SK-N-SH (cell line): ENCODE data around the gene ST8SIA4. TPM values are rescaled to one million over a fixed set of nuclear protein-coding genes. Genes with fewer than 3 reads are reported as not detected.

Source experiments
- CTCF ChIA-PET: fragments of 300-600, 350-600 bp; formaldehyde crosslinking; extraction: SDS; loops from one replicate; lab custom pipeline; 2021; lab: Yijun Ruan, JAX
- POLR2A ChIA-PET: fragments of 350-600 bp; sonication (Branson Sonifier 250); formaldehyde crosslinking; extraction: SDS; loops from one replicate; lab custom pipeline; 2020; ENCODE audit warnings: antibody characterized with exemption, inconsistent platforms; lab: Yijun Ruan, JAX
- DNase-seq: peaks from one replicate; pipeline ENCODE4 v3.0.0; 2012
- H2AFZ ChIP-seq: fragments of 200-600 bp; sonication (generic); 2 replicates; pipeline ENCODE4 v1.8.1; 2016; ENCODE audit warnings: antibody characterized with exemption, mild to moderate bottlenecking, low read depth
- H3F3A ChIP-seq: fragments of 200-600 bp; sonication (generic); replicated peaks from 2 replicates; pipeline ENCODE3; 2016; ENCODE audit warnings: antibody characterized with exemption, mild to moderate bottlenecking; ENCODE audit not compliant: insufficient read depth
- H3K27ac ChIP-seq, 2 experiments: fragments of 200-500 bp in 1 of 2; fragments of 200-600 bp in 1 of 2; sonication (Bioruptor generic) in 1 of 2; sonication (generic), shearing (Covaris generic) in 1 of 2; 2 replicates each; pipeline versions ENCODE4 v1.5.1 to v1.6.1; 2014 to 2016; ENCODE audit warnings: low read depth in 2 of 2, inconsistent platforms in 1 of 2, low read length in 1 of 2, mild to moderate bottlenecking in 1 of 2, mixed read lengths in 1 of 2
- H3K27me3 ChIP-seq: fragments of 200-600 bp; sonication (generic), shearing (Covaris generic); 2 replicates; pipeline ENCODE4 v1.6.1; 2016; ENCODE audit warnings: mixed run types; ENCODE audit not compliant: insufficient read depth
- H3K36me3 ChIP-seq, 2 experiments: fragments of 200-500 bp in 1 of 2; fragments of 200-600 bp in 1 of 2; sonication (Bioruptor generic) in 1 of 2; sonication (generic) in 1 of 2; replicated peaks in 1 of 2; 2 replicates each; pipeline versions ENCODE3 to v1.5.1; 2014 to 2016; ENCODE audit warnings: low read length in 1 of 2, mild to moderate bottlenecking in 1 of 2; ENCODE audit not compliant: insufficient read depth in 2 of 2, control insufficient read depth in 1 of 2
- H3K4me1 ChIP-seq, 2 experiments: fragments of 200-500 bp in 1 of 2; fragments of 200-600 bp in 1 of 2; sonication (Bioruptor generic) in 1 of 2; sonication (generic), shearing (Covaris generic) in 1 of 2; 2 replicates each; pipeline versions ENCODE4 v1.5.1 to v1.6.1; 2014 to 2016; ENCODE audit warnings: low read depth in 1 of 2, low read length in 1 of 2, mixed run types in 1 of 2; ENCODE audit not compliant: insufficient read depth in 2 of 2, control insufficient read depth in 1 of 2
- H3K4me2 ChIP-seq: fragments of 200-600 bp; sonication (generic), shearing (Covaris generic); 2 replicates; pipeline ENCODE4 v1.6.1; 2017; ENCODE audit warnings: mixed run types
- H3K4me3 ChIP-seq, 2 experiments: fragments of 200-500 bp in 1 of 2; fragments of 200-600 bp in 1 of 2; sonication (Bioruptor generic) in 1 of 2; sonication (generic), shearing (Covaris generic) in 1 of 2; 2 replicates each; pipeline versions ENCODE4 v1.5.1 to v1.8.1; 2014 to 2016; ENCODE audit warnings: low read depth in 2 of 2, inconsistent platforms in 1 of 2, low read length in 1 of 2, mild to moderate bottlenecking in 1 of 2, mixed read lengths in 1 of 2, moderate library complexity in 1 of 2
- H3K79me2 ChIP-seq: fragments of 200-600 bp; sonication (generic); 2 replicates; pipeline ENCODE4 v1.8.1; 2017; ENCODE audit warnings: mild to moderate bottlenecking; ENCODE audit not compliant: insufficient read depth
- H3K9ac ChIP-seq: fragments of 200-600 bp; sonication (generic); 2 replicates; pipeline ENCODE4 v1.6.1; 2017; ENCODE audit warnings: mixed run types
- H3K9me2 ChIP-seq: fragments of 200-600 bp; sonication (generic); 2 replicates; pipeline ENCODE4 v1.6.1; 2017; ENCODE audit warnings: mixed run types
- H3K9me3 ChIP-seq: fragments of 200-600 bp; sonication (generic); 2 replicates; pipeline ENCODE4 v1.6.1; 2017; ENCODE audit warnings: mixed run types, mild to moderate bottlenecking, moderate library complexity
- H4K20me1 ChIP-seq: fragments of 200-600 bp; sonication (generic); 2 replicates; pipeline ENCODE4 v1.6.1; 2017; ENCODE audit warnings: mild to moderate bottlenecking, mixed run types; ENCODE audit not compliant: insufficient read depth
- CHD2 ChIP-seq: fragments of 150-350 bp; IDR thresholded peaks from 2 replicates; pipeline ENCODE4 v1.6.1; 2018; ENCODE audit warnings: low read length; ENCODE audit not compliant: partially characterized antibody
- FOXJ3 ChIP-seq: sonication (generic); formaldehyde crosslinking; IDR thresholded peaks from 2 replicates; pipeline ENCODE4 v1.5.1; 2020; ENCODE audit warnings: mild to moderate bottlenecking, missing genetic modification reagents
- GABPA ChIP-seq: IDR thresholded peaks from 2 replicates; pipeline ENCODE4 v1.4.0; 2012; ENCODE audit warnings: low read depth, mild to moderate bottlenecking
- MEF2A ChIP-seq: IDR thresholded peaks from 2 replicates; pipeline ENCODE4 v1.4.0; 2012; ENCODE audit warnings: low read depth, borderline replicate concordance
- RCOR1 ChIP-seq: fragments of 150-350 bp; IDR thresholded peaks from 2 replicates; pipeline ENCODE4 v1.6.1; 2017; ENCODE audit warnings: antibody characterized with exemption, low read length
- RXRA ChIP-seq: IDR thresholded peaks from 2 replicates; pipeline ENCODE4 v1.4.0; 2012; ENCODE audit warnings: low read depth, mild to moderate bottlenecking, borderline replicate concordance
- SIN3A ChIP-seq: IDR thresholded peaks from 2 replicates; pipeline ENCODE4 v1.6.1; 2012; ENCODE audit warnings: low read depth, mild to moderate bottlenecking, low read length, moderate library complexity, borderline replicate concordance
- SMC3 ChIP-seq: IDR thresholded peaks from 2 replicates; pipeline ENCODE4 v1.6.1; 2012; ENCODE audit warnings: low read depth, low read length, improper control_type of control experiment
- TAF1 ChIP-seq: IDR thresholded peaks from 2 replicates; pipeline ENCODE4 v1.6.1; 2012; ENCODE audit warnings: low read depth, mild to moderate bottlenecking, low read length, moderate library complexity, borderline replicate concordance
- TCF12 ChIP-seq: IDR thresholded peaks from 2 replicates; pipeline ENCODE4 v1.4.0; 2012
- YY1 ChIP-seq: IDR thresholded peaks from 2 replicates; pipeline ENCODE4 v1.4.0; 2012; ENCODE audit warnings: low read depth, mild to moderate bottlenecking
- WGBS: methylation state at CpG from one replicate; pipeline ENCODE4 v1.1.6; 2017; ENCODE audit warnings: low lambda C conversion rate; 5-methylcytosine and 5-hydroxymethylcytosine counted together
- polyA plus RNA-seq, 3 experiments: library from polyadenylated mRNA; depleted of rRNA; stranded (reverse); fragments of >200 nt; gene quantifications; 2 replicates each; pipeline ENCODE4 v1.2.3, GENCODE V29; 2012
- TF ChIP-seq, protein P1 (sequence below): IDR thresholded peaks from 2 replicates; pipeline ENCODE4; 2012
- TF ChIP-seq, protein P2 (sequence below): IDR thresholded peaks from 2 replicates; pipeline ENCODE4 v1.4.0; 2012; ENCODE audit warnings: low read depth, borderline replicate concordance
- TF ChIP-seq, protein P3 (sequence below): IDR thresholded peaks from 2 replicates; pipeline ENCODE4 v1.4.0; 2012; ENCODE audit warnings: low read depth
- TF ChIP-seq, protein P4 (sequence below): IDR thresholded peaks from 2 replicates; pipeline ENCODE4 v1.6.1; 2012; ENCODE audit warnings: mild to moderate bottlenecking, low read depth, low read length, moderate library complexity

Gene ST8SIA4
- polyA plus RNA-seq, 1 of the 3 experiments (the other 2 are of a cell fraction): 0.02 TPM

DNA sequence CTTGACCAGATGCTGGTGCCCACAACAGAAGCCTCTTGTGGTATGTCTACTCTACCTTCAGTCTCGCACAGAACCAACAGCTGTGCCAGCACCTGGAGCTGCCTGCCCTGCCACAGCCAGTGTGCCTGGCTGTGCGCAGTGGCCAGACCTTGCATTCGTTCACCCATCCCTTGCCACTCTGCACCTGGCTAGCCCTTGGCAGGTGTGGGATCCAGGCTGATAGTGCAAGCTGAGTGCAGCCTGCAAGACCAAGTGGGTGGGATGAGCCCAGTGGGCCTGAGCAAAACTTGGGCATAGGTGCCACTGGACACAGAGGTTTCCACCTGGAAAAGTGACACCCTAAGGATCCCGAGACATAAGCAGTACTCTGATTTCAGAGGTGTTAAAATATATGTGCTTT is 108.2 kb downstream of the ST8SIA4 start:
- H3K4me2 ChIP-seq: no peak overlapping the region
- H3K9me3 ChIP-seq: no peaks in the 10 kb centered on the region
- no peaks in the 10 kb centered on the region for H3K9me2 ChIP-seq
- POLR2A ChIA-PET: no interaction called here
- H4K20me1 ChIP-seq: no peaks in the 10 kb centered on the region
- H3K36me3 ChIP-seq: no peaks in the 10 kb centered on the region
- peaks cover 0 to 4% of the 10 kb centered on the region in 2 experiments; a peak in 1 of 4 replicates for H3K4me1 ChIP-seq
- H3K4me3 ChIP-seq: no peak overlapping the region
- no peaks in the 10 kb centered on the region for H3K79me2 ChIP-seq
- no peaks in the 10 kb centered on the region for H3F3A ChIP-seq
- no peak overlapping the region for H3K9ac ChIP-seq
- CTCF ChIA-PET: no interaction called here
- WGBS: 66% methylated on average over 4 of the region's 4 CpGs
- no peak overlapping the region for H3K27ac ChIP-seq
- H3K27me3 ChIP-seq: no peaks in the 10 kb centered on the region
- DNase-seq: no peak
- TF ChIP-seq, protein P1, sequence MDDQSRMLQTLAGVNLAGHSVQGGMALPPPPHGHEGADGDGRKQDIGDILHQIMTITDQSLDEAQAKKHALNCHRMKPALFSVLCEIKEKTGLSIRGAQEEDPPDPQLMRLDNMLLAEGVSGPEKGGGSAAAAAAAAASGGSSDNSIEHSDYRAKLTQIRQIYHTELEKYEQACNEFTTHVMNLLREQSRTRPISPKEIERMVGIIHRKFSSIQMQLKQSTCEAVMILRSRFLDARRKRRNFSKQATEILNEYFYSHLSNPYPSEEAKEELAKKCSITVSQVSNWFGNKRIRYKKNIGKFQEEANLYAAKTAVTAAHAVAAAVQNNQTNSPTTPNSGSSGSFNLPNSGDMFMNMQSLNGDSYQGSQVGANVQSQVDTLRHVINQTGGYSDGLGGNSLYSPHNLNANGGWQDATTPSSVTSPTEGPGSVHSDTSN: no peak
- TF ChIP-seq, protein P2, sequence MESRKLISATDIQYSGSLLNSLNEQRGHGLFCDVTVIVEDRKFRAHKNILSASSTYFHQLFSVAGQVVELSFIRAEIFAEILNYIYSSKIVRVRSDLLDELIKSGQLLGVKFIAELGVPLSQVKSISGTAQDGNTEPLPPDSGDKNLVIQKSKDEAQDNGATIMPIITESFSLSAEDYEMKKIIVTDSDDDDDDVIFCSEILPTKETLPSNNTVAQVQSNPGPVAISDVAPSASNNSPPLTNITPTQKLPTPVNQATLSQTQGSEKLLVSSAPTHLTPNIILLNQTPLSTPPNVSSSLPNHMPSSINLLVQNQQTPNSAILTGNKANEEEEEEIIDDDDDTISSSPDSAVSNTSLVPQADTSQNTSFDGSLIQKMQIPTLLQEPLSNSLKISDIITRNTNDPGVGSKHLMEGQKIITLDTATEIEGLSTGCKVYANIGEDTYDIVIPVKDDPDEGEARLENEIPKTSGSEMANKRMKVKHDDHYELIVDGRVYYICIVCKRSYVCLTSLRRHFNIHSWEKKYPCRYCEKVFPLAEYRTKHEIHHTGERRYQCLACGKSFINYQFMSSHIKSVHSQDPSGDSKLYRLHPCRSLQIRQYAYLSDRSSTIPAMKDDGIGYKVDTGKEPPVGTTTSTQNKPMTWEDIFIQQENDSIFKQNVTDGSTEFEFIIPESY: no peak
- no peak for TF ChIP-seq YY1
- TF ChIP-seq, all 33 proteins: peak for 0
- H2AFZ ChIP-seq: no peak overlapping the region

DNA sequence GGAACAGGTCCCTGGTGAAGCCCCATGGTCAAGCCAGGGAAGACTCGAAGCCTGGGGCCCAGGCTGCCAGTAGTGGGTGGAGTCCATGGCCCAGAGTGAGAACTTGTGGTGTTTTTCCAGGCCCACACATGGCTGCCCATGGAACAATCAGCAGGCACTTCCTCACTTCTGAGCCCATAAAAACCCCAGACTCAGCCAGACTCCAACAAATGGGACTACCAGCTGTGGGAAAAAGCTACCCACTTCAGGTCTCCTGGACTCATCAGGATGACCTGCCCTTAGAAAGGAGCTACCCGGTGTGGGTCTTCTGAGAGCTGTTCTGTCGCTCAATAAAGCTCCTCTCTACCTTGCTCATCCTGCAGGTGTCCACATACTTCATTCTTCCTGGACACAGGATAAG is 108.9 kb downstream of the ST8SIA4 start:
- no peak overlapping the region for H2AFZ ChIP-seq
- no peaks in the 10 kb centered on the region for H3K79me2 ChIP-seq
- POLR2A ChIA-PET: no interaction called here
- H3K4me2 ChIP-seq: no peak overlapping the region
- no peaks in the 10 kb centered on the region for H3F3A ChIP-seq
- H3K9ac ChIP-seq: no peak overlapping the region
- TF ChIP-seq YY1 (no peak), RXRA (no peak), TCF12 (no peak)
- no peaks in the 10 kb centered on the region for H4K20me1 ChIP-seq
- no peaks in the 10 kb centered on the region for H3K36me3 ChIP-seq
- H3K27me3 ChIP-seq: no peaks in the 10 kb centered on the region
- H3K27ac ChIP-seq: no peak overlapping the region
- WGBS: 33% methylated on average over 3 of the region's 3 CpGs
- CTCF ChIA-PET: no interaction called here
- H3K9me2 ChIP-seq: no peaks in the 10 kb centered on the region
- H3K9me3 ChIP-seq: no peaks in the 10 kb centered on the region
- DNase-seq: no peak
- peaks cover 0 to 4% of the 10 kb centered on the region in 2 experiments; a peak in 1 of 4 replicates for H3K4me1 ChIP-seq
- H3K4me3 ChIP-seq: no peak overlapping the region

DNA sequence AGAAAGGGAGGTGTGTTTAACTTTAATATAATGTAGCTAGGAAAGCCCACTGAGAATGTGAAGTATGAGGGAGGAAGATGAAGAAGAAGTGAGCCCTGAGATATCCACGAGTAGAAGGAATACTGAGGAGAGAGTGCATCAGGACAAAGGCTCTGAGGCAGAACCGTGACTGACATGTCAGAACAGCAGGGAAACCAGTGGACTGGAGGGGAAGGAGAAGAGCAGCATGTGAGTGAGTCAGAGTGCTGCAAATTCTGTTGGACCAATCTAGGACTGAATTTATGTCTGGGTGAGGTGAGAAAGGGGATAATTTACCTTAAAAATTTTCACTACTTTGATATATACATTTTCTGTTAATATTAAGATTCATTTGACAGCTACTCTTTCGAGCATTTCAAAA is 110.3 kb downstream of the ST8SIA4 start:
- CTCF ChIA-PET: no interaction called here
- H3K4me2 ChIP-seq: no peak overlapping the region
- TF ChIP-seq RCOR1: no peak
- TF ChIP-seq, protein P3, sequence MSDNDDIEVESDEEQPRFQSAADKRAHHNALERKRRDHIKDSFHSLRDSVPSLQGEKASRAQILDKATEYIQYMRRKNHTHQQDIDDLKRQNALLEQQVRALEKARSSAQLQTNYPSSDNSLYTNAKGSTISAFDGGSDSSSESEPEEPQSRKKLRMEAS: no peak
- no peak for TF ChIP-seq TAF1
- TF ChIP-seq CHD2: no peak
- no peak for TF ChIP-seq FOXJ3 (CRISPR knock-in tag)
- no peak for TF ChIP-seq MEF2A
- TF ChIP-seq, protein P4, sequence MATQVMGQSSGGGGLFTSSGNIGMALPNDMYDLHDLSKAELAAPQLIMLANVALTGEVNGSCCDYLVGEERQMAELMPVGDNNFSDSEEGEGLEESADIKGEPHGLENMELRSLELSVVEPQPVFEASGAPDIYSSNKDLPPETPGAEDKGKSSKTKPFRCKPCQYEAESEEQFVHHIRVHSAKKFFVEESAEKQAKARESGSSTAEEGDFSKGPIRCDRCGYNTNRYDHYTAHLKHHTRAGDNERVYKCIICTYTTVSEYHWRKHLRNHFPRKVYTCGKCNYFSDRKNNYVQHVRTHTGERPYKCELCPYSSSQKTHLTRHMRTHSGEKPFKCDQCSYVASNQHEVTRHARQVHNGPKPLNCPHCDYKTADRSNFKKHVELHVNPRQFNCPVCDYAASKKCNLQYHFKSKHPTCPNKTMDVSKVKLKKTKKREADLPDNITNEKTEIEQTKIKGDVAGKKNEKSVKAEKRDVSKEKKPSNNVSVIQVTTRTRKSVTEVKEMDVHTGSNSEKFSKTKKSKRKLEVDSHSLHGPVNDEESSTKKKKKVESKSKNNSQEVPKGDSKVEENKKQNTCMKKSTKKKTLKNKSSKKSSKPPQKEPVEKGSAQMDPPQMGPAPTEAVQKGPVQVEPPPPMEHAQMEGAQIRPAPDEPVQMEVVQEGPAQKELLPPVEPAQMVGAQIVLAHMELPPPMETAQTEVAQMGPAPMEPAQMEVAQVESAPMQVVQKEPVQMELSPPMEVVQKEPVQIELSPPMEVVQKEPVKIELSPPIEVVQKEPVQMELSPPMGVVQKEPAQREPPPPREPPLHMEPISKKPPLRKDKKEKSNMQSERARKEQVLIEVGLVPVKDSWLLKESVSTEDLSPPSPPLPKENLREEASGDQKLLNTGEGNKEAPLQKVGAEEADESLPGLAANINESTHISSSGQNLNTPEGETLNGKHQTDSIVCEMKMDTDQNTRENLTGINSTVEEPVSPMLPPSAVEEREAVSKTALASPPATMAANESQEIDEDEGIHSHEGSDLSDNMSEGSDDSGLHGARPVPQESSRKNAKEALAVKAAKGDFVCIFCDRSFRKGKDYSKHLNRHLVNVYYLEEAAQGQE: no peak
- TF ChIP-seq SIN3A: no peak
- TF ChIP-seq SMC3: no peak
- TF ChIP-seq GABPA: no peak
- TF ChIP-seq RXRA: no peak

More for the DNA sequence above, 110.3 kb downstream of the ST8SIA4 start:
- Histone ChIP-seq H3K9ac (no peak overlapping the region), H3K27ac (no peak overlapping the region), H3K27me3 (no peaks in the 10 kb centered on the region), H3K79me2 (no peaks in the 10 kb centered on the region), H3F3A (no peaks in the 10 kb centered on the region), H3K4me1 (peaks cover 0 to 4% of the 10 kb centered on the region in 2 experiments; a peak in 1 of 4 replicates), H4K20me1 (no peaks in the 10 kb centered on the region), H3K36me3 (no peaks in the 10 kb centered on the region), H2AFZ (no peak overlapping the region), H3K9me3 (no peaks in the 10 kb centered on the region), H3K9me2 (no peaks in the 10 kb centered on the region), H3K4me3 (no peak overlapping the region)
- POLR2A ChIA-PET: no interaction called here
- DNase-seq: no peak
- WGBS: 21% methylated on average over 3 of the region's 3 CpGs
